NCI-H187 treated with DMSO at 0.1 percent for 48 hours (cell line): ENCODE measurements around the gene VWDE.

ENCODE experiments used
- DNase-seq: peaks from one replicate; lab custom pipeline; 2025; lab: John Stamatoyannopoulos, UW

Gene VWDE

DNA sequence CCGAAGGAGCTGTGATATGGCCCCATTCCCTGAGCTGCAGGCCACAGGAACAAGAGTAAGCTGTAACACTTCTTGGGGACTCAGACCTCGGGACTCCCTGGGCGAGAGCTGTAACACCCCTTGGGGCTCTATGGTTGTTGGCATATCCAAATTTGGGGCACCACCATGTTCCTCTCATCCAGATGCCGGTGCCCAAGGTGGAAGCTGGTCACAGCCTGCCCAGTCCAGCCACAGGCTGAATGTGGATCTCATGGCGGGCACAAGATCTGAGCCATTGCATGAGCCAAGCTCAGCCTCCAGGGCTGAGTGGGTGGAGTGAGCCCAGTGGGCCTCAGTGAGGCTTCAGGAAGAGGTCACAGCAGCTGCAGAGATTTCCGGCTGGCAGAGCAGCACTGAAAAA lies 113.7 kb downstream of the VWDE start:
- no peak for DNase-seq

DNA sequence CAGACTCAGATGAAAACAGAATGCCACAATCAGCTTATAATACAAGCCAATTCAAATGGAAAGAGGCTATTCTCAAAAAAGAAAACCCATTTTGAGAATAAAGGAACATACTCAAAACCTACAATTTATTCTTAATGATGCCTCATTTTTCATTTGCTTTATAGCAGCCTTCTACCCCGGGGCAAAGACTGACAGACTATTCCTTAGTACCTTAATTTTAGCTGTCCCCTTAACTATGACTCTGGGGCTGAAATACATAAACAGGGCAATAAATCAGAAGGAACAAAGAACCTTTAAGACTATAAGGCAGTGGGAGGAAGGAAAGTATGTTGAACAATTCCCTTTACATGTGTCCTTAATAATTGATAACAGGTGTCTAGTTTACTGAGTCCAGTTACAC lies 115.8 kb downstream of the VWDE start:
- no peak for DNase-seq

GRCh38 chr7:12281038-12281437 lies 122.6 kb downstream of the VWDE start:
- DNase-seq = no peak
